MCF 10A (cell line): Measurements from ENCODE around the gene SERPINA4. TPM values are rescaled to one million over a fixed set of nuclear protein-coding genes. Genes with fewer than 3 reads are reported as not detected.

ENCODE experiments used
- BruUV-seq: library from RNA; stranded (reverse); fragments of 400-500 nt; replicated peaks from 2 replicates; lab custom pipeline; 2021; lab: Mats Ljungman, UMichigan
- CTCF ChIA-PET: fragments of 300-600 bp; sonication (Branson Sonifier 250); formaldehyde crosslinking; extraction: SDS; loops from one replicate; lab custom pipeline; 2021; ENCODE audit warnings: antibody characterized with exemption, inconsistent platforms; lab: Yijun Ruan, JAX
- POLR2A ChIA-PET: fragments of 300-600, 350-650 bp; sonication (Branson Sonifier 250); formaldehyde crosslinking; extraction: SDS; loops from one replicate; lab custom pipeline; 2020; ENCODE audit warnings: antibody characterized with exemption, inconsistent platforms; lab: Yijun Ruan, JAX
- DNase-seq: peaks from one replicate; pipeline ENCODE4 v3.0.0-alpha.2; 2018; ENCODE audit not compliant: unreplicated experiment
- H3K27ac Mint-ChIP-seq: one replicate; pipeline ENCODE4 v1.8.0; 2022; ENCODE audit warnings: mild to moderate bottlenecking, low read depth, mixed read lengths; ENCODE audit not compliant: unreplicated experiment
- H3K27me3 Mint-ChIP-seq: one replicate; pipeline ENCODE4 v1.8.0; 2022; ENCODE audit warnings: mixed read lengths; ENCODE audit not compliant: insufficient read depth, unreplicated experiment
- H3K36me3 Mint-ChIP-seq: one replicate; pipeline ENCODE4 v1.8.0; 2022; ENCODE audit warnings: mild to moderate bottlenecking, moderate library complexity, mixed read lengths; ENCODE audit not compliant: insufficient read depth, unreplicated experiment
- H3K4me1 Mint-ChIP-seq: one replicate; pipeline ENCODE4 v1.8.0; 2022; ENCODE audit warnings: mixed read lengths; ENCODE audit not compliant: insufficient read depth, unreplicated experiment
- H3K4me3 Mint-ChIP-seq: one replicate; pipeline ENCODE4 v1.8.0; 2022; ENCODE audit warnings: mild to moderate bottlenecking, moderate library complexity, mixed read lengths; ENCODE audit not compliant: unreplicated experiment
- H3K9me3 Mint-ChIP-seq: one replicate; pipeline ENCODE4 v1.8.0; 2022; ENCODE audit warnings: mixed read lengths; ENCODE audit not compliant: unreplicated experiment
- CTCF ChIP-seq: fragments of 200-600 bp; IDR thresholded peaks from one replicate; pipeline ENCODE4 v1.8.0; 2022; ENCODE audit warnings: antibody characterized with exemption, mild to moderate bottlenecking; ENCODE audit not compliant: unreplicated experiment
- intact Hi-C: fragments of 100-400 bp; cut with micrococcal nuclease; formaldehyde crosslinking; loops from 2 replicates; pipeline ENCODE4 v1.14.1; 2022
- total RNA-seq: library from RNA; stranded (reverse); gene quantifications from 2 replicates; pipeline ENCODE4 v1.2.3, GENCODE V29; 2022

Gene SERPINA4
- total RNA-seq, 1 experiment from 2014 or later, result not detected

GRCh38 chr14:94523265-94523664 is 38.0 kb upstream of the SERPINA4 start:
- ChIA-PET CTCF (interaction anchor here (2.1 kb wide), 1 partner anchor 26 kb away, joined by 12 read pairs; no protein-coding TSS in a partner anchor), POLR2A (no interaction called here)
- BruUV-seq, result no TSS peak
- Mint-ChIP-seq H3K27me3 (peaks cover 45% of the 10 kb centered on the region), H3K9me3 (peaks cover 26% of the 10 kb centered on the region), H3K4me1 (no peaks in the 10 kb centered on the region), H3K4me3 (no peak overlapping the region), H3K36me3 (no peaks in the 10 kb centered on the region), H3K27ac (no peak overlapping the region)
- intact Hi-C loops, result no loop called here
- TF ChIP-seq CTCF, result no peak
- DNase-seq, result no peak

- Mint-ChIP-seq H3K4me3 (no peak overlapping the region), H3K36me3 (no peaks in the 10 kb centered on the region), H3K9me3 (peaks cover 20% of the 10 kb centered on the region), H3K27me3 (peaks cover 40% of the 10 kb centered on the region), H3K4me1 (no peaks in the 10 kb centered on the region), H3K27ac (no peak overlapping the region)
- no peak for DNase-seq
- CTCF ChIA-PET, result no interaction called here
- intact Hi-C loops, result no loop called here
- no peak for TF ChIP-seq CTCF
- no TSS peak for BruUV-seq
- POLR2A ChIA-PET, result no interaction called here
Measured at GRCh38 chr14:94524093-94524492, 37.1 kb upstream of the SERPINA4 start.

- Mint-ChIP-seq H3K27me3 (peaks cover 32% of the 10 kb centered on the region), H3K36me3 (no peaks in the 10 kb centered on the region)
- BruUV-seq, result no TSS peak
Measured at GRCh38 chr14:94531187-94531586, 30.1 kb upstream of the SERPINA4 start.

GRCh38 chr14:94532447-94532846 is 28.8 kb upstream of the SERPINA4 start:
- POLR2A ChIA-PET, result interaction anchor here (0.6 to 1.1 kb wide), 3 partner anchors 11 to 905 kb away, joined by 3 read pairs; no protein-coding TSS in a partner anchor
- no peaks in the 10 kb centered on the region for H3K36me3 Mint-ChIP-seq
- TF ChIP-seq CTCF, result no peak
- BruUV-seq, result no TSS peak
- peaks cover 19% of the 10 kb centered on the region for H3K27me3 Mint-ChIP-seq
- CTCF ChIA-PET, result interaction anchor here (3.9 kb wide), 1 partner anchor 17 kb away, joined by 21 read pairs; no protein-coding TSS in a partner anchor
- H3K27ac Mint-ChIP-seq, result no peak overlapping the region
- H3K9me3 Mint-ChIP-seq, result no peaks in the 10 kb centered on the region
- no peak overlapping the region for H3K4me3 Mint-ChIP-seq
- intact Hi-C loops, result no loop called here
- DNase-seq, result no peak
- no peaks in the 10 kb centered on the region for H3K4me1 Mint-ChIP-seq

More at GRCh38 chr14:94531187-94531586, 30.1 kb upstream of the SERPINA4 start:
- Mint-ChIP-seq H3K9me3 (peaks cover 8% of the 10 kb centered on the region), H3K27ac (no peak overlapping the region), H3K4me3 (no peak overlapping the region), H3K4me1 (no peaks in the 10 kb centered on the region)
- DNase-seq, result no peak
- TF ChIP-seq CTCF, result no peak
- ChIA-PET POLR2A (no interaction called here), CTCF (interaction anchor here (3.9 kb wide), 1 partner anchor 18 kb away, joined by 21 read pairs; no protein-coding TSS in a partner anchor)
- intact Hi-C loops, result no loop called here
